PC-3 (cell line): Measurements from ENCODE around the gene APCDD1L. TPM values are rescaled to one million over a fixed set of nuclear protein-coding genes. Genes with fewer than 3 reads are reported as not detected.

Experiments
- ATAC-seq: fragments of 200-7000 bp; cut with Tn5 transposase; 2 replicates; pipeline ENCODE4 v1.9.1; 2020; ENCODE audit warnings: mild to moderate bottlenecking, moderate library complexity
- BruUV-seq: library from RNA; stranded (reverse); fragments of 400-500 nt; replicated peaks from 2 replicates; lab custom pipeline; 2021; lab: Mats Ljungman, UMichigan
- CTCF ChIA-PET: fragments of 300-600 bp; sonication (Branson Sonifier 250); formaldehyde crosslinking; loops from one replicate; lab custom pipeline; 2022; ENCODE audit warnings: antibody characterized with exemption; lab: Charles Lee
- POLR2A ChIA-PET: fragments of 300-600 bp; sonication (Branson Sonifier 250); formaldehyde crosslinking; loops from one replicate; lab custom pipeline; 2022; ENCODE audit warnings: antibody characterized with exemption; ENCODE audit not compliant: unreplicated experiment; lab: Charles Lee
- DNase-seq: peaks from one replicate; pipeline ENCODE4 v3.0.0-alpha.2; 2015
- H2AFZ ChIP-seq: fragments of 300-600 bp; sonication (generic); 2 replicates; pipeline ENCODE4 v1.6.0; 2016; ENCODE audit warnings: antibody characterized with exemption, low read length
- H3F3A ChIP-seq: fragments of 300-600 bp; sonication (generic); one replicate; pipeline ENCODE4 v1.6.0; 2017; ENCODE audit warnings: antibody characterized with exemption, low read length, control low read depth, mild to moderate bottlenecking; ENCODE audit not compliant: unreplicated experiment
- H3K27ac ChIP-seq: fragments of 300-600 bp; sonication (generic); 2 replicates; pipeline ENCODE4 v1.5.1; 2016; ENCODE audit warnings: mild to moderate bottlenecking, low read length
- H3K27me3 ChIP-seq: fragments of 300-600 bp; sonication (generic); 2 replicates; pipeline ENCODE4 v1.6.1; 2016; ENCODE audit warnings: low read length, mixed read lengths
- H3K36me3 ChIP-seq: fragments of 300-600 bp; sonication (generic); 2 replicates; pipeline ENCODE4 v1.6.1; 2016; ENCODE audit warnings: low read depth, mixed run types, low read length, mixed read lengths
- H3K4me1 ChIP-seq: fragments of 300-600 bp; sonication (generic); 2 replicates; pipeline ENCODE4 v1.5.1; 2016; ENCODE audit warnings: low read length; ENCODE audit not compliant: insufficient read depth
- H3K4me2 ChIP-seq: fragments of 300-600 bp; sonication (generic); 2 replicates; pipeline ENCODE4 v1.6.0; 2016; ENCODE audit warnings: low read length
- H3K4me3 ChIP-seq: fragments of 300-600 bp; sonication (generic); 2 replicates; pipeline ENCODE4 v1.5.1; 2016; ENCODE audit warnings: mild to moderate bottlenecking, low read length, mixed read lengths
- H3K79me2 ChIP-seq: fragments of 300-600 bp; sonication (generic); 2 replicates; pipeline ENCODE4 v1.6.1; 2017; ENCODE audit warnings: low read length, mixed read lengths
- H3K9ac ChIP-seq: fragments of 300-600 bp; sonication (generic); 2 replicates; pipeline ENCODE4 v1.6.0; 2016; ENCODE audit warnings: mild to moderate bottlenecking, low read length
- H3K9me2 ChIP-seq: fragments of 300-600 bp; sonication (generic); replicated peaks from 2 replicates; pipeline ENCODE4 v1.6.1; 2016; ENCODE audit warnings: mixed run types, low read length, mixed read lengths
- H3K9me3 ChIP-seq: fragments of 300-600 bp; sonication (generic); 2 replicates; pipeline ENCODE4 v1.6.1; 2016; ENCODE audit warnings: low read length, mixed read lengths
- H4K20me1 ChIP-seq: fragments of 300-600 bp; sonication (generic); 2 replicates; pipeline ENCODE4 v1.6.1; 2016; ENCODE audit warnings: low read length, mixed read lengths
- EZH2 ChIP-seq: fragments of 300-600 bp; sonication (generic); IDR thresholded peaks from one replicate; pipeline ENCODE4 v1.6.1; 2017; ENCODE audit warnings: antibody characterized with exemption, mild to moderate bottlenecking, low read length; ENCODE audit not compliant: unreplicated experiment
- EZH2phosphoT487 ChIP-seq: fragments of 300-600 bp; sonication (generic); IDR thresholded peaks from 2 replicates; pipeline ENCODE4 v1.6.1; 2018; ENCODE audit warnings: mild to moderate bottlenecking, antibody characterized with exemption, low read length, borderline replicate concordance
- intact Hi-C: fragments of 100-400 bp; cut with micrococcal nuclease; formaldehyde crosslinking; loops from 2 replicates; pipeline ENCODE4 v1.9.0; 2023
- total RNA-seq: library from RNA; depleted of rRNA; stranded (reverse); fragments of >200 nt; gene quantifications from 2 replicates; pipeline ENCODE4 v1.2.3, GENCODE V29; 2014
- TF ChIP-seq, protein P1 (sequence below): fragments of 300-600 bp; sonication (generic); conservative IDR thresholded peaks from 2 replicates; pipeline ENCODE4 v1.5.1; 2017; ENCODE audit warnings: antibody characterized with exemption, low read depth, mild to moderate bottlenecking, low read length

Gene APCDD1L
- total RNA-seq, 1 experiment from 2014 or later = 2.0 TPM

DNA sequence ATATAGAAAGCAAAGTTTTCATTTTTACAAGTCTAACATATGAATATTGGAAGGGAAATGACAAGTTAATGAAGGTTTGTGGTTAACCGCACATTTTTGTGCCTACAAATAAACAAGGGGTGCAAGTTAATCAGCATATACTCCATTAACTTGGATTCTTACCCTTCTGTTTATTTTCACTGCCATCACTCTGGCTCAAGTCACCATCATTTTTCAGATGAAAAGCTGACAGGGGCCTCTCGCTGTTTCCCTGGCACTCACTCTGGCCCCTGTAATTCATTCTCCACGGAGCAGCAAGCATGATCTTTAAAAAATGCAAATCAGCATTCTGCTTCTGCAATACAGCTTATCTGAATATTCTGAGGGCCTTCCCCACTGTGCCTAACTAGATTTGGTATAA lies 29.8 kb downstream of the APCDD1L start:
- H2AFZ ChIP-seq = no peak overlapping the region

DNA sequence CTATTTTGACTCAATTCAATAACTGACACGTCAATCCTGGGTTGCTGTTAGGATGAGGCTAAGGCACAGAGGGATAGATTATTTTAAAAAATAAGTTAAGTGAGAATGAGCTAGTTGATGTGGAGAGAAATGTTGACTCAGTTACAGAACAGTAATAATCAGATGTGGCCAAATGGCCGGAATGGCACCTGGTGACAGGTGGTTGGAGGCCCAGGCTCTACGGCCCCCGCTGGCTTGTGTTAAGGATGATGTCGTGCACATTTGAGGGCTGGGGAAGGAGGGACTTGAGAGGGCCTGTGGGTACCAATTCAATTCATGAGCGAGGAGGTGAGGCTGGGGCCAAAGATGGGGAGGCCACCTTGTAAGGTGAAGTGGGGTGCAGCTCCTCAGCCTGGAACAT lies 31.7 kb downstream of the APCDD1L start:
- no peaks in the 10 kb centered on the region for H3K9me2 ChIP-seq
- ChIA-PET CTCF (no interaction called here), POLR2A (no interaction called here)
- no peaks in the 10 kb centered on the region for H3K79me2 ChIP-seq
- BruUV-seq = no TSS peak
- peaks cover 5% of the 10 kb centered on the region; the same call in 1 of the 2 replicates for H3K9me3 ChIP-seq
- H3K27me3 ChIP-seq = no peaks in the 10 kb centered on the region
- H3K27ac ChIP-seq = no peak overlapping the region
- H3K9ac ChIP-seq = no peak overlapping the region
- no peaks in the 10 kb centered on the region for H4K20me1 ChIP-seq
- ATAC-seq (no peak), DNase-seq (no peak)
- H3F3A ChIP-seq = no peaks in the 10 kb centered on the region
- TF ChIP-seq EZH2phosphoT487 = no peak
- no peak for TF ChIP-seq EZH2
- TF ChIP-seq, protein P1, sequence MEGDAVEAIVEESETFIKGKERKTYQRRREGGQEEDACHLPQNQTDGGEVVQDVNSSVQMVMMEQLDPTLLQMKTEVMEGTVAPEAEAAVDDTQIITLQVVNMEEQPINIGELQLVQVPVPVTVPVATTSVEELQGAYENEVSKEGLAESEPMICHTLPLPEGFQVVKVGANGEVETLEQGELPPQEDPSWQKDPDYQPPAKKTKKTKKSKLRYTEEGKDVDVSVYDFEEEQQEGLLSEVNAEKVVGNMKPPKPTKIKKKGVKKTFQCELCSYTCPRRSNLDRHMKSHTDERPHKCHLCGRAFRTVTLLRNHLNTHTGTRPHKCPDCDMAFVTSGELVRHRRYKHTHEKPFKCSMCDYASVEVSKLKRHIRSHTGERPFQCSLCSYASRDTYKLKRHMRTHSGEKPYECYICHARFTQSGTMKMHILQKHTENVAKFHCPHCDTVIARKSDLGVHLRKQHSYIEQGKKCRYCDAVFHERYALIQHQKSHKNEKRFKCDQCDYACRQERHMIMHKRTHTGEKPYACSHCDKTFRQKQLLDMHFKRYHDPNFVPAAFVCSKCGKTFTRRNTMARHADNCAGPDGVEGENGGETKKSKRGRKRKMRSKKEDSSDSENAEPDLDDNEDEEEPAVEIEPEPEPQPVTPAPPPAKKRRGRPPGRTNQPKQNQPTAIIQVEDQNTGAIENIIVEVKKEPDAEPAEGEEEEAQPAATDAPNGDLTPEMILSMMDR = no peak
- no peak overlapping the region for H3K4me2 ChIP-seq
- peaks cover 5% of the 10 kb centered on the region for H3K4me1 ChIP-seq
- intact Hi-C loops = no loop called here
- H3K36me3 ChIP-seq = no peaks in the 10 kb centered on the region
- H2AFZ ChIP-seq = no peak overlapping the region
- H3K4me3 ChIP-seq = no peak overlapping the region

More for the DNA sequence above, 29.8 kb downstream of the APCDD1L start:
- Histone ChIP-seq H3K4me3 (no peak overlapping the region), H3K4me2 (no peak overlapping the region), H3K36me3 (no peaks in the 10 kb centered on the region), H3K4me1 (peaks cover 5% of the 10 kb centered on the region), H3K9ac (no peak overlapping the region), H3K9me2 (no peaks in the 10 kb centered on the region), H3K79me2 (no peaks in the 10 kb centered on the region), H4K20me1 (no peaks in the 10 kb centered on the region), H3K27ac (no peak overlapping the region), H3K27me3 (no peaks in the 10 kb centered on the region), H3F3A (no peaks in the 10 kb centered on the region), H3K9me3 (peaks cover 5% of the 10 kb centered on the region; the same call in 1 of the 2 replicates)
- DNase-seq = no peak
- no peak for TF ChIP-seq EZH2phosphoT487
- TF ChIP-seq, protein P1 = no peak
- no peak for TF ChIP-seq EZH2
- POLR2A ChIA-PET = no interaction called here
- BruUV-seq = no TSS peak
- intact Hi-C loops = no loop called here
- no peak for ATAC-seq
- CTCF ChIA-PET = no interaction called here

DNA sequence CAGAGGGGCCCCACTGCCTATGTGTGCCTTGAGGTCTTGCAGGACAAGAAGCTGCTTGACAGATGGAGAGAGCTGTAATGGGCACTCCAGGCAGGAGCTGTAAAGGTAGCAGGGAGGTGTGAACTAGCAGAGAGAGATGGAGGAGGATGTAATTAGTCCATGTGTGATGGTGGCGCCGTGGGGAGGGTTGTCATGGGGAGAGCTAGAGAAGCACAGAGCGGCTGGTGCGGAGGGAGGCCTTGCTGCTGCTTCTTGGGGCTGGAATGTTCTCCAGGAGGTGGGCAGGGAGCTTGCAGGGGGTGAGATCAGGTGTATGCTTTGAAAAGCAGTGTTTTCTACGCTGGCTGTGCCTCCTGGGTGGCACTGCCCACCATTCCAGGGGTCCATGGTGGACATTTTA lies 32.1 kb downstream of the APCDD1L start:
- H4K20me1 ChIP-seq = no peaks in the 10 kb centered on the region
- H3K27ac ChIP-seq = no peak overlapping the region
- intact Hi-C loops = no loop called here
- POLR2A ChIA-PET = no interaction called here
- H3K79me2 ChIP-seq = no peaks in the 10 kb centered on the region
- H3K27me3 ChIP-seq = no peaks in the 10 kb centered on the region
- peaks cover 5% of the 10 kb centered on the region for H3K4me1 ChIP-seq
- no TSS peak for BruUV-seq
- H2AFZ ChIP-seq = no peak overlapping the region
- CTCF ChIA-PET = no interaction called here
- no peak for DNase-seq
- no peak overlapping the region for H3K4me2 ChIP-seq
- H3K4me3 ChIP-seq = no peak overlapping the region
- H3K9me2 ChIP-seq = no peaks in the 10 kb centered on the region
- H3K36me3 ChIP-seq = no peaks in the 10 kb centered on the region
- H3K9me3 ChIP-seq = peaks cover 6% of the 10 kb centered on the region; the same call in 1 of the 2 replicates
- no peak for ATAC-seq
- TF ChIP-seq, protein P1 = no peak
- no peak for TF ChIP-seq EZH2
- TF ChIP-seq EZH2phosphoT487 = no peak
- no peaks in the 10 kb centered on the region for H3F3A ChIP-seq
- H3K9ac ChIP-seq = no peak overlapping the region
